Progenitor cell of endocrine pancreas (in vitro differentiated cells): Measurements from ENCODE around the gene SPNS2. TPM values are rescaled to one million over a fixed set of nuclear protein-coding genes. Genes with fewer than 3 reads are reported as not detected.

Experiments used
- DNase-seq: peaks from one replicate; pipeline ENCODE4 v3.0.0; 2021; ENCODE audit warnings: low spot score; ENCODE audit not compliant: unreplicated experiment
- H3K27ac Mint-ChIP-seq: 2 replicates; pipeline ENCODE4 v1.8.0; 2021; ENCODE audit warnings: mild to moderate bottlenecking, moderate library complexity, mixed read lengths
- H3K27me3 Mint-ChIP-seq: 2 replicates; pipeline ENCODE4 v1.8.0; 2021; ENCODE audit warnings: mixed read lengths
- H3K36me3 Mint-ChIP-seq: 2 replicates; pipeline ENCODE4 v1.8.0; 2022; ENCODE audit warnings: mixed read lengths; ENCODE audit not compliant: insufficient read depth
- H3K4me1 Mint-ChIP-seq: 2 replicates; pipeline ENCODE4 v1.8.0; 2021; ENCODE audit warnings: low read depth, mixed read lengths
- H3K4me3 Mint-ChIP-seq: 2 replicates; pipeline ENCODE4 v1.8.0; 2021; ENCODE audit warnings: low read depth, mild to moderate bottlenecking, moderate library complexity, mixed read lengths
- H3K9me3 Mint-ChIP-seq: 2 replicates; pipeline ENCODE4 v1.8.0; 2021; ENCODE audit warnings: low read depth, mixed read lengths
- CTCF ChIP-seq: fragments of 200-600 bp; sonication (generic); IDR thresholded peaks from one replicate; pipeline ENCODE4 v1.5.0; 2021; ENCODE audit warnings: antibody characterized with exemption, mild to moderate bottlenecking; ENCODE audit not compliant: unreplicated experiment
- total RNA-seq: library from RNA; stranded (reverse); gene quantifications from 2 replicates; pipeline ENCODE4 v1.2.1, GENCODE V29; 2021

SPNS2 gene
- total RNA-seq, 1 donor from 2014 or later: 0.60 TPM

DNA sequence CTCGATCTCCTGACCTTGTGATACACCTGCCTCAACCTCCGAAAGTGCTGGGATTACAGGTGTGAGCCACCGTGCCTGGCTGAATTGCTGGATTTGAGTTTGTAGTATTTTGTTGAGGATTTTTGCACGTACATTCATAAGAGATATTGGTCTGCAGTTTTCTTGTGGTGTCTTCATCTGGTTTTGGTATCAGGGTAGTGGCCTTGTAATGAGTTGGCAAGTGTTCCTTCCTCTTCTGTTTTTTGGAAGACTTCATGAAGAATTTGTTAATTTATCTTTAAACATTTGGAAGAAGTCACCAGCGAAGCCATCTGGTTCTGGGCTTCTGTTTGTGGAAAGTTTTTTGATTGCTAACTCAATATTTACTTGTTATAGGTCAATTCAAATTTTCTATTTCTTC, 38.0 kb upstream of the SPNS2 start:
- no peak for DNase-seq

GRCh38 chr17:4463818-4464476, 34.7 kb upstream of the SPNS2 start:
- no peaks in the 10 kb centered on the region for H3K36me3 Mint-ChIP-seq
- H3K9me3 Mint-ChIP-seq: peaks cover 10% of the 10 kb centered on the region
- no peak for TF ChIP-seq CTCF
- no peak for DNase-seq
- H3K4me1 Mint-ChIP-seq: no peaks in the 10 kb centered on the region
- H3K27me3 Mint-ChIP-seq: peaks cover 8% of the 10 kb centered on the region
- H3K27ac Mint-ChIP-seq: no peak overlapping the region
- H3K4me3 Mint-ChIP-seq: no peak overlapping the region

More for the DNA sequence above, 38.0 kb upstream of the SPNS2 start:
- H3K4me1 Mint-ChIP-seq: no peaks in the 10 kb centered on the region
- peaks cover 11% of the 10 kb centered on the region for H3K27me3 Mint-ChIP-seq
- TF ChIP-seq CTCF: no peak
- H3K36me3 Mint-ChIP-seq: no peaks in the 10 kb centered on the region
- H3K4me3 Mint-ChIP-seq: no peak overlapping the region
- no peak overlapping the region for H3K27ac Mint-ChIP-seq
- peaks cover 10% of the 10 kb centered on the region for H3K9me3 Mint-ChIP-seq

- Mint-ChIP-seq H3K27me3 (peaks cover 4% of the 10 kb centered on the region), H3K4me1 (no peaks in the 10 kb centered on the region), H3K9me3 (peaks cover 5% of the 10 kb centered on the region), H3K36me3 (no peaks in the 10 kb centered on the region), H3K27ac (no peak overlapping the region), H3K4me3 (no peak overlapping the region)
- no peak for DNase-seq
- no peak for TF ChIP-seq CTCF
Observed at GRCh38 chr17:4465786-4466185, 32.9 kb upstream of the SPNS2 start.

DNA sequence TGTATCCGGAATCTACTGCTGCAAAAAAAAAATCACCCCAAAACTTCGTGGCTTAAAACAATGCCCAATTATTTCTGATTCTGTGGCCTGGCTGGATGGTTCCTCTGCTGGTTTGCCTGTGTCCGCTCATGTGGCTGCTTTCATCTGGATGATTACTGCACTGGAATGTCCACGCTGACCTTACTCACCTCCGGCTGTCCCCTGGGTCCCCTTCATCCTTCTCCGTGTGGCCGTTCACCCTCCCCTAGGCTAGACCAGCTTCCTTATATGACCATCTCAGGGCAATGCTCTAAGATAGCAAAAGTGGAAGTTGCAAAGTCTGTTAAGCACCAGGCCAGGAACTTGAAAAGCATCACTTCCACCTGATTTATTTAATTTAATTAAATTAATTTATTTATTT, 31.4 kb upstream of the SPNS2 start:
- H3K27ac Mint-ChIP-seq: no peak overlapping the region
- DNase-seq: no peak
- no peak for TF ChIP-seq CTCF

GRCh38 chr17:4469552-4469951, 29.1 kb upstream of the SPNS2 start:
- H3K4me3 Mint-ChIP-seq: no peak overlapping the region
- H3K27ac Mint-ChIP-seq: no peak overlapping the region
- DNase-seq: no peak
- H3K9me3 Mint-ChIP-seq: no peaks in the 10 kb centered on the region
- TF ChIP-seq CTCF: no peak
- no peaks in the 10 kb centered on the region for H3K4me1 Mint-ChIP-seq
- peaks cover 4% of the 10 kb centered on the region for H3K27me3 Mint-ChIP-seq
- no peaks in the 10 kb centered on the region for H3K36me3 Mint-ChIP-seq

More for the DNA sequence above, 31.4 kb upstream of the SPNS2 start:
- Mint-ChIP-seq H3K27me3 (peaks cover 4% of the 10 kb centered on the region), H3K9me3 (no peaks in the 10 kb centered on the region), H3K4me3 (no peak overlapping the region), H3K36me3 (no peaks in the 10 kb centered on the region), H3K4me1 (no peaks in the 10 kb centered on the region)
